ENCODE data around the gene CELF6. TPM values are rescaled to one million over a fixed set of nuclear protein-coding genes. Genes with fewer than 3 reads are reported as not detected.
"Not testable (repeated sequence)": the region's sequence is repeated elsewhere in the genome, so short reads cannot be mapped to it uniquely, and the experiment has no call there.

Gene CELF6
- polyA plus RNA-seq, 4 donors: 0.54 to 10.9 (median 2.5) TPM

DNA sequence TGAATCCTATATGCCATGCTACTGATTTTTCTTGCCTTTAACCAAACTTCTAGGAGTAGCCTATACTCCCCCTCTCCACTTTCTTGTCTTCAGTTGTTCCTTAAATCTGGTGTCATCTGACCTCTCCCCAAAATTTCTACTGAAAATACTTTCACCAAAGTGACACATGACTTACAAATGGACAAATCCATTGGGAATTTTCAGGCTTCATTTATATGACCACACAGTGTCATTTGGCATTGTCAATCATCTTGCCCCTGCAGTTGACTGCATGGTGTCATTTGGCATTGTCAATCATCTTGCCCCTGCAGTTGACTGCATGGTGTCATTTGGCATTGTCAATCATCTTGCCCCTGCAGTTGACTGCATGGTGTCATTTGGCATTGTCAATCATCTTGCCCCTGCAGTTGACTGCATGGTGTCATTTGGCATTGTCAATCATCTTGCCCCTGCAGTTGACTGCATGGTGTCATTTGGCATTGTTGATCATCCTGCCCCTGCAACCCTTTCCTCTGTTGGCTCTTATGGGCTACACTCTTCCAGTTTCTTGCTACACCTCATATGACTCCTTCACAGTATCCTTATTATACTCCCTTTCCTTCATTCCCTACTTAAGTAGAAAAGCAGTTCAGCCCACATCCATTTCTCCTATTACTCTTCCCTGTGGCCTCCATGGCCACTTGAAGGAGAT lies 44.2 kb downstream of the CELF6 start:
- DNase-seq; H3K27me3 ChIP-seq (ENCODE audit: control insufficient read depth in 3 of 3, insufficient read depth in 3 of 3, low read length in 3 of 3); FAIRE-seq; H3K4me3 ChIP-seq (ENCODE audit: low read depth in 1 of 3, low read length in 3 of 3); H3K36me3 ChIP-seq (ENCODE audit: control insufficient read depth in 3 of 3, insufficient read depth in 2 of 3, low read depth in 1 of 3, low read length in 3 of 3); H3K27ac ChIP-seq (ENCODE audit: low read depth in 1 of 3, low read length in 2 of 3); H3K9me3 ChIP-seq (ENCODE audit: control insufficient read depth in 2 of 2, insufficient read depth in 1 of 2, low read depth in 1 of 2, low read length in 1 of 2): not testable (repeated sequence)
- peaks cover 0 to 16% (median 13%) of the 10 kb centered on the region in 3 donors for H3K4me1 ChIP-seq (ENCODE audit: control insufficient read depth in 3 of 3, insufficient read depth in 2 of 3, low read depth in 1 of 3, low read length in 2 of 3)

DNA sequence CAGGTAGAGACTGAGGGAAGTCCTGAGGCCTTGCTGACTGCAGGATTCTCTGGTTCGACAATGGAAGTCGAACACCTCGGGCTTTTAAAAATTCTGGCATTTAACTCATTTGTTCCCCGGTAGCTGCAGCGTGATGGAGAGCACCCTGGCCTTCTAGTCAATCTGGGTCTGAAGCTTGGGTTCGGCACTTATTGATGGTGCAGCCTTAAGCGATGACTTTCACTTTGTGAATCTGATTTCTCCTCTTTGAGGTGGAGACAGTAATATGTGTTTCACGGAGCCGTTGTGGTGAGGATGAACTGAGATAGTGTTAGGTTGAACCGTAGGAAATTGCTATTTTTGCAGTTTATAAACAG lies 47.0 kb downstream of the CELF6 start:
- no peaks in the 10 kb centered on the region for H3K9me3 ChIP-seq (ENCODE audit: control insufficient read depth in 2 of 2, insufficient read depth in 1 of 2, low read depth in 1 of 2, low read length in 1 of 2)
- DNase-seq (no peak), FAIRE-seq (no peak)
- peaks cover 0 to 7% (median 0%) of the 10 kb centered on the region in 3 donors for H3K36me3 ChIP-seq (ENCODE audit: control insufficient read depth in 3 of 3, insufficient read depth in 2 of 3, low read depth in 1 of 3, low read length in 3 of 3)
- H3K4me1 ChIP-seq (ENCODE audit: control insufficient read depth in 3 of 3, insufficient read depth in 2 of 3, low read depth in 1 of 3, low read length in 2 of 3): peaks cover 0 to 16% (median 13%) of the 10 kb centered on the region in 3 donors
- H3K27ac ChIP-seq (ENCODE audit: low read depth in 1 of 3, low read length in 2 of 3): peak overlapping the region in 2 of 3 donors; percentile 41 to 93
- no peaks in the 10 kb centered on the region for H3K27me3 ChIP-seq (ENCODE audit: control insufficient read depth in 3 of 3, insufficient read depth in 3 of 3, low read length in 3 of 3)
- WGBS, 3 donors: 47 to 71% (median 61%) methylated on average over 10 of the region's 10 CpGs
- peak overlapping the region; percentile 18 to 90 (median 26) for H3K4me3 ChIP-seq (ENCODE audit: low read depth in 1 of 3, low read length in 3 of 3)

DNA sequence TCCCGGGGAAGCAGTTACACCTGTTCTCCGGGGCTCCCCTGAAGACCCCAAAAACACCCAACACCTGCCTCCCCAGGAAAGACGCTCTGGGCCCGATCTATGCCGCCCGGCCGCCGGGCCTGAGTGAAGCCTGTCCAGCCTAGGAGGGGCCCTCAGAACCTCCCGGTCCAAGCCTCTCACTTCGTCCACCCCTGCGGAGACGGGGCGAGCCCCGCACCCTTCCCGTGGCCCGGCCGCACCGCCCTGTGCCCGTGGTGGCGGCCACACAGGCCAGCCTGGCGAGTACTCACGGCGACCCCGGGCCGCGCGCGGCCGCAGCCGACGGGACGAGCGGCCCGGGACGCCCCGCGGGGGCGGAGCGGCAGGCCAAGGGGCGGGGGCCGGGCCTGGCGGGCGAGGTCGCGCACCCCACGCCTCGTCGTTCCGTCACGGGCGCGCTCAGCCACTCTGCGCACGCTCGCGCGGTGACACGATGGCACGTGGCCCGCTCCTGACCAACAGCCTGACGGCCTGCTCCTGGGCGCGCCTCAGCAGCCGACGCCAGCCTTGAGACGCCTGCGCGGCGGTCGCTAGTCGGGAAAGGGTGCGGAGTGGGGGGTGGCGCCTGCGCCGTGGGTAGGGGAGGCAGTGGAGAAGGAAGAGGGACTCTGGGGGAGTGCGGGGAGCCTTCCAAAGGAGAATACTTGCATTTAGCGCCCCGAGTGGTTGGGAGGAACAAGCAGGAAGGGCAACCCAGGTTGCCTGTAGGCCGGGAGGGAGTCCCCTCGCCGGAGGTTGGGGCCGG lies 47.6 kb downstream of the CELF6 start, which contains the start of gene PARP6:
PARP6 (minus strand) TSS at position 342 of the 784 bp plus-strand sequence. CDS start 5,077 bp downstream, outside the sequence.
- FAIRE-seq (no peak), DNase-seq (peak; percentile 93 to 98)
- Histone ChIP-seq H3K4me1 (ENCODE audit: control insufficient read depth in 3 of 3, insufficient read depth in 2 of 3, low read depth in 1 of 3, low read length in 2 of 3) (peaks cover 0 to 16% (median 13%) of the 10 kb centered on the region in 3 donors), H3K27ac (ENCODE audit: low read depth in 1 of 3, low read length in 2 of 3) (peak within 1 kb of the TSS; percentile 77 to 93 (median 88)), H3K9me3 (ENCODE audit: control insufficient read depth in 2 of 2, insufficient read depth in 1 of 2, low read depth in 1 of 2, low read length in 1 of 2) (no peaks in the 10 kb centered on the region), H3K27me3 (ENCODE audit: control insufficient read depth in 3 of 3, insufficient read depth in 3 of 3, low read length in 3 of 3) (no peaks in the 10 kb centered on the region), H3K4me3 (ENCODE audit: low read depth in 1 of 3, low read length in 3 of 3) (peak within 1 kb of the TSS; percentile 73 to 90 (median 78)), H3K36me3 (ENCODE audit: control insufficient read depth in 3 of 3, insufficient read depth in 2 of 3, low read depth in 1 of 3, low read length in 3 of 3) (peaks cover 0 to 12% (median 0%) of the 10 kb centered on the region in 3 donors)
- 1 to 4% (median 1%) methylated on average over 63 to 82 of the region's 82 CpGs for WGBS, 3 donors

DNA sequence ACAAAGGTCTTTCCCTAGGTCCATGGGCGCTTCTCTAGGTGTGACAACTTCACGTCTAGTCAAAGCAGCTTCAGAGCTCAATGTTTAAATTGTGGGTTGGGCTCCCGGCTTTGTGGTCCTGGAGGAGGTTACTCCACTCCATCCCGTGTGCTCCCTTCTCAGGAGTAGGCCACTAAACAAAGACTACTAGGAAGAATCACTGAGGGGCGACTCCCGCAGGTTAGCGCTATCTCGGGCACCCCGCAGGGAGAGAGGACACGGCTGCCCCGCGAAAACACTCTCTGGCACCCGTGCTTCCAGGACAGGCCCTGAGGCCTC lies 48.1 kb downstream of the CELF6 start:
- no peak for FAIRE-seq

DNA sequence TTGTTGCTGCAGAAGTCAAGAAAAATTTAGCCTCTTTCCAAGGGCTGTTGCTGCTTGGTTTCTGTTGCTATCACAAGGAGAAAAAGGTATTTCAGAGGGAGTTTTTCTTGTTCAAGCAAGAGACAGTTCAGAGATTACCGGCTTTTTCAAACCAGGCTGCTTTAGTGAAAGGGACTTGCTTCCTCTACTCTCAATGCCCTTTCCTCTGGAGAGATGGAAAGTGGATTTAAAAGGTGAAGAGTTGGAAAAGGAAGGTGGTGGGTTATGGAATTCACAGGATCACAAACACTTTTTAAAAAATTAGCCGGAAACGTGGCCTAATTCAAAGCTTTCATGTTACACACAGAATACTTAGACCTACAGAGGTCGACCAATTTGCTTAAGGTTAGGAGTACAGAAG lies 48.7 kb downstream of the CELF6 start:
- DNase-seq (peak in 1 of 2 donors; percentile 6), FAIRE-seq (no peak)
- H3K9me3 ChIP-seq (ENCODE audit: control insufficient read depth in 2 of 2, insufficient read depth in 1 of 2, low read depth in 1 of 2, low read length in 1 of 2): no peaks in the 10 kb centered on the region
- H3K36me3 ChIP-seq (ENCODE audit: control insufficient read depth in 3 of 3, insufficient read depth in 2 of 3, low read depth in 1 of 3, low read length in 3 of 3): peaks cover 0 to 19% (median 2%) of the 10 kb centered on the region in 3 donors
- no peaks in the 10 kb centered on the region for H3K27me3 ChIP-seq (ENCODE audit: control insufficient read depth in 3 of 3, insufficient read depth in 3 of 3, low read length in 3 of 3)
- peak overlapping the region in 2 of 3 donors; percentile 78 to 90 for H3K4me3 ChIP-seq (ENCODE audit: low read depth in 1 of 3, low read length in 3 of 3)
- WGBS, 3 donors: 85 to 93% (median 86%) methylated on average over 4 of the region's 4 CpGs
- peaks cover 0 to 16% (median 13%) of the 10 kb centered on the region in 3 donors for H3K4me1 ChIP-seq (ENCODE audit: control insufficient read depth in 3 of 3, insufficient read depth in 2 of 3, low read depth in 1 of 3, low read length in 2 of 3)
- H3K27ac ChIP-seq (ENCODE audit: low read depth in 1 of 3, low read length in 2 of 3): peak overlapping the region in 1 of 3 donors; percentile 88

More for the DNA sequence above, 48.1 kb downstream of the CELF6 start:
- peak in 1 of 2 donors; percentile 20 for DNase-seq
- 4 to 16% (median 15%) methylated on average over 12 to 13 of the region's 13 CpGs for WGBS, 3 donors
- no peaks in the 10 kb centered on the region for H3K9me3 ChIP-seq (ENCODE audit: control insufficient read depth in 2 of 2, insufficient read depth in 1 of 2, low read depth in 1 of 2, low read length in 1 of 2)
- peaks cover 0 to 16% (median 13%) of the 10 kb centered on the region in 3 donors for H3K4me1 ChIP-seq (ENCODE audit: control insufficient read depth in 3 of 3, insufficient read depth in 2 of 3, low read depth in 1 of 3, low read length in 2 of 3)
- peak overlapping the region; percentile 73 to 90 (median 78) for H3K4me3 ChIP-seq (ENCODE audit: low read depth in 1 of 3, low read length in 3 of 3)
- H3K36me3 ChIP-seq (ENCODE audit: control insufficient read depth in 3 of 3, insufficient read depth in 2 of 3, low read depth in 1 of 3, low read length in 3 of 3): peaks cover 0 to 14% (median 0%) of the 10 kb centered on the region in 3 donors
- H3K27ac ChIP-seq (ENCODE audit: low read depth in 1 of 3, low read length in 2 of 3): peak overlapping the region; percentile 77 to 93 (median 88)
- H3K27me3 ChIP-seq (ENCODE audit: control insufficient read depth in 3 of 3, insufficient read depth in 3 of 3, low read length in 3 of 3): no peaks in the 10 kb centered on the region

DNA sequence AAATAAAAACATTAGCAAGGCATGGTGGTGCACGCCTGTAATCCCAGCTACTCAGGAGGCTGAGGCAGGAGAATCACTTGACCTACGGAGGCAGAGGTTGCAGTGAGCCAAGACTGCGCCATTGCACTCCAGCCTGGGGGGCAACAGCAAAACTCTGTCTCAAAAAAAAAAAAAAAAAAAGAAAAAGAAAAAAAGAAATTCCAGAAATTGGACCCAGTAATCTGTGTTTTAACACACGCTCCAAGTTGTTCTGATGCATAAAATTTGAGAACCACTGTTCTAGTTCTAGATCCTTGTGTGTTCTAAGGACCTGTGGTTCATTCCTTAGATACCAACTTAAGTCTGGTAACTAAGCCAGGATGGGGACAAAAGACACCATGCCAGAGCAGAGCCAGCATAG lies 50.2 kb downstream of the CELF6 start:
- no peak overlapping the region for H3K4me3 ChIP-seq (ENCODE audit: low read depth in 1 of 3, low read length in 3 of 3)
- DNase-seq (no peak), FAIRE-seq (no peak)
- H3K27me3 ChIP-seq (ENCODE audit: control insufficient read depth in 3 of 3, insufficient read depth in 3 of 3, low read length in 3 of 3): no peaks in the 10 kb centered on the region
- peaks cover 4 to 25% (median 8%) of the 10 kb centered on the region in 3 donors for H3K36me3 ChIP-seq (ENCODE audit: control insufficient read depth in 3 of 3, insufficient read depth in 2 of 3, low read depth in 1 of 3, low read length in 3 of 3)
- WGBS, 3 donors: 95 to 99% (median 96%) methylated on average over 4 of the region's 4 CpGs
- no peaks in the 10 kb centered on the region for H3K9me3 ChIP-seq (ENCODE audit: control insufficient read depth in 2 of 2, insufficient read depth in 1 of 2, low read depth in 1 of 2, low read length in 1 of 2)
- peaks cover 2 to 16% (median 13%) of the 10 kb centered on the region in 3 donors for H3K4me1 ChIP-seq (ENCODE audit: control insufficient read depth in 3 of 3, insufficient read depth in 2 of 3, low read depth in 1 of 3, low read length in 2 of 3)
- H3K27ac ChIP-seq (ENCODE audit: low read depth in 1 of 3, low read length in 2 of 3): no peak overlapping the region

DNA sequence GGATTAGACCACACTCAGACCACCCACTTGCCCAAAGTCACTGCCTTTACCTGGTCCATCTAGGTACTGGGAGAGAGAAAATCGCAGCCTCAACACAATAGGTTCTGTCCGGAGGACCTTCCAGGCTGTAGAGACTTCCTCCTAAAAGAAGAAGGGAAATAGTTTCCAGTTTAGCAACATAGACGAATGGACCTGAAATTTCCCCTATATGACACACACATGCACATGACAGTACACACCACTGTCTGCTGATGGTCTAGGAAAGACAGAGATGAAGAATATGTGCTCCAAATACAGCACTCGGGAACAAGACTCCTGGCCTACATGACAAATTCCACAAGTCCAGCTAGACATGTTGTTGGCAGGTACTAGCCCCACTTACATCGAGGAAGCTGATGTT lies 54.9 kb downstream of the CELF6 start:
- H3K9me3 ChIP-seq (ENCODE audit: control insufficient read depth in 2 of 2, insufficient read depth in 1 of 2, low read depth in 1 of 2, low read length in 1 of 2): no peaks in the 10 kb centered on the region
- peaks cover 0 to 2% (median 0%) of the 10 kb centered on the region in 3 donors for H3K4me1 ChIP-seq (ENCODE audit: control insufficient read depth in 3 of 3, insufficient read depth in 2 of 3, low read depth in 1 of 3, low read length in 2 of 3)
- WGBS, 3 donors: 76 to 91% (median 84%) methylated on average over 5 of the region's 5 CpGs
- H3K27ac ChIP-seq (ENCODE audit: low read depth in 1 of 3, low read length in 2 of 3): no peak overlapping the region
- H3K36me3 ChIP-seq (ENCODE audit: control insufficient read depth in 3 of 3, insufficient read depth in 2 of 3, low read depth in 1 of 3, low read length in 3 of 3): peaks cover 16 to 36% (median 17%) of the 10 kb centered on the region in 3 donors
- H3K4me3 ChIP-seq (ENCODE audit: low read depth in 1 of 3, low read length in 3 of 3): no peak overlapping the region
- FAIRE-seq: no peak
- no peaks in the 10 kb centered on the region for H3K27me3 ChIP-seq (ENCODE audit: control insufficient read depth in 3 of 3, insufficient read depth in 3 of 3, low read length in 3 of 3)
- no peak for DNase-seq

DNA sequence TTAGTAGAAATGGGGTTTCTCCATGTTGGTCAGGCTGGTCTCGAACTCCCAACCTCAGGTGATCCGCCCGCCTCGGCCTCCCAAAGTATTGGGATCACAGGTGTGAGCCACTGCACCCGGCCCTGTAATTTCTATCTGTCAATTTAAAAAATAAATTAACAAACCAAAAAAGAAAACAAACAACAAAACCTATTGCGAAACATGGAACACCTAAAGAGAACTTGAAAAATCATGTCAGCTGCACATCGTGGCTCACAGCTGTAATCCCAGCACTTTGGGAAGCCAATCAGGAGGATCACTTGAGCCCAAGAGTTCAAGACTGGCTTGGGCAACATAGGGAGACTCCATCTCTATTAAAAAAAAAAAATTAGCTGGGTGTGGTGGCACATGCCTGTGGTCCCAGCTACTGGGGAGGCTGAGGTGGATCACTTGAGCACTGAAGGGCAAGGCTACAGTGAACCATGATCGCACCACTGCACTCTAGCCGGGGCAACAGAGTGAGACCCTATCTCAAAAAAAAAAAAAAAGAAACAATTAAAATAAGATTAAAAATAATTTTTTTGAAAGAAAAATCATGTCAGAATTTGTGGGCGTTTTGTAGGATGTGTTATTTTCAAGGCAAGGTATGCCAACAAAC lies 67.2 kb downstream of the CELF6 start:
- Histone ChIP-seq H3K36me3 (ENCODE audit: control insufficient read depth in 3 of 3, insufficient read depth in 2 of 3, low read depth in 1 of 3, low read length in 3 of 3) (peaks cover 15 to 42% (median 26%) of the 10 kb centered on the region in 3 donors), H3K27me3 (ENCODE audit: control insufficient read depth in 3 of 3, insufficient read depth in 3 of 3, low read length in 3 of 3) (no peaks in the 10 kb centered on the region), H3K4me3 (ENCODE audit: low read depth in 1 of 3, low read length in 3 of 3) (no peak overlapping the region), H3K4me1 (ENCODE audit: control insufficient read depth in 3 of 3, insufficient read depth in 2 of 3, low read depth in 1 of 3, low read length in 2 of 3) (no peaks in the 10 kb centered on the region), H3K27ac (ENCODE audit: low read depth in 1 of 3, low read length in 2 of 3) (no peak overlapping the region), H3K9me3 (ENCODE audit: control insufficient read depth in 2 of 2, insufficient read depth in 1 of 2, low read depth in 1 of 2, low read length in 1 of 2) (no peaks in the 10 kb centered on the region)
- no peak for DNase-seq
- no peak for FAIRE-seq
- 93 to 96% (median 96%) methylated on average over 10 of the region's 10 CpGs for WGBS, 3 donors

All from small intestine (tissue), 7 donors.